Measurements from ENCODE around the gene SSBP3. TPM values are rescaled to one million over a fixed set of nuclear protein-coding genes. Genes with fewer than 3 reads are reported as not detected.

The SSBP3 gene
- total RNA-seq, 2 donors from 2014 or later = 7.9 to 23.1 TPM

DNA sequence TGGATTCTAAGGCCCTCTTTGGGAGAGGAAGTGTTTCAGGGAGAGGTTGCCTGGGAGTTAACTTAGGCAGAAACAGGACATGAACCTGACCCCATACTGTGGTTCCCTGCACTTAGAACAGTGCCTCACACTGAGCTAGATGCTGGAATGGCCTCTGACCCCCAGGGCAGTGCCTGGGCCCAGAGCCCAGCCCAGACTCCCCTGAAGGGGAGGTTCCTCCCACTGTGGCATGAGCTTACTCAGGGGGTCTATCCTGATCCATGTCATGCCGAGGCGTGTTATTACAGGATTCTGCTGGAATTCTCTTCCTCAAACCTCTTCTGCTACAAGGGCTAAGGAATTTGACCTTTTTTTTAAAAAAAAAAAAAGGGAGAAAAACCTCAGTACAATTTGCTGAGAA is 134.1 kb downstream of the SSBP3 start:
- intact Hi-C loops (cut with DNase I) = no loop called here
- Histone ChIP-seq H3K27me3 (no peaks in the 10 kb centered on the region), H3K27ac (peak overlapping the region in 3 of 4 donors; percentile 80 to 86 (median 84)), H3K9me3 (no peaks in the 10 kb centered on the region), H3K4me3 (no peak overlapping the region), H3K4me1 (peaks cover 49% of the 10 kb centered on the region), H3K36me3 (replicated peaks in 1 of 2; ENCODE audit: insufficient read depth in 1 of 2, low read depth in 2 of 2) (no peaks in the 10 kb centered on the region)
- no peak for TF ChIP-seq POLR2A (IDR thresholded peaks at IDR 0.05)
- TF ChIP-seq, protein P1, sequence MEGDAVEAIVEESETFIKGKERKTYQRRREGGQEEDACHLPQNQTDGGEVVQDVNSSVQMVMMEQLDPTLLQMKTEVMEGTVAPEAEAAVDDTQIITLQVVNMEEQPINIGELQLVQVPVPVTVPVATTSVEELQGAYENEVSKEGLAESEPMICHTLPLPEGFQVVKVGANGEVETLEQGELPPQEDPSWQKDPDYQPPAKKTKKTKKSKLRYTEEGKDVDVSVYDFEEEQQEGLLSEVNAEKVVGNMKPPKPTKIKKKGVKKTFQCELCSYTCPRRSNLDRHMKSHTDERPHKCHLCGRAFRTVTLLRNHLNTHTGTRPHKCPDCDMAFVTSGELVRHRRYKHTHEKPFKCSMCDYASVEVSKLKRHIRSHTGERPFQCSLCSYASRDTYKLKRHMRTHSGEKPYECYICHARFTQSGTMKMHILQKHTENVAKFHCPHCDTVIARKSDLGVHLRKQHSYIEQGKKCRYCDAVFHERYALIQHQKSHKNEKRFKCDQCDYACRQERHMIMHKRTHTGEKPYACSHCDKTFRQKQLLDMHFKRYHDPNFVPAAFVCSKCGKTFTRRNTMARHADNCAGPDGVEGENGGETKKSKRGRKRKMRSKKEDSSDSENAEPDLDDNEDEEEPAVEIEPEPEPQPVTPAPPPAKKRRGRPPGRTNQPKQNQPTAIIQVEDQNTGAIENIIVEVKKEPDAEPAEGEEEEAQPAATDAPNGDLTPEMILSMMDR (IDR thresholded peaks at IDR 0.05) = no peak
- DNase-seq (no peak), ATAC-seq (no peak)
- 63 to 71% methylated on average over 2 of the region's 2 CpGs for WGBS, 2 donors

DNA sequence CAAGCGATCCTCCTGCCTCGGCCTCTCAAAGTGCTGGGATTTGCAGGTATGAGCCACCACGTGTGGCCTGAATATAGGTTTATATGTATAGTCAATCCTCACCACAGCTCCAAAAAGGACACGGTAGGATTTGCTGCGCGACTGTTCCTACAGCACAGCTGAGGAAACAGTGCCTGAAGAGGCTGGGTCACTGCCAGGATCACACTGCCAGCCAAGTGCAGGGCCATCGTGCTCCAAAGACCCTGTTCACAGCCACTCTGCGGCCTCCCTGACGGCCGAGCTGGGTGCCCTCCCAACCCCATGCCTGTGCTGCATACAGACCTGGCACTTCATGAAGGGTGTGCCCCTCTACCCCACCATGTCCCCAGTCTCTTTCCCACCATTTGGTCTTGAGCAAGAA is 134.9 kb downstream of the SSBP3 start:
- intact Hi-C loops (cut with DNase I) = no loop called here
- TF ChIP-seq POLR2A (IDR thresholded peaks at IDR 0.05) = no peak
- TF ChIP-seq, protein P1 (IDR thresholded peaks at IDR 0.05) = no peak
- peak in 2 of 4 donors; percentile 45 to 59 for DNase-seq
- Histone ChIP-seq H3K4me3 (no peak overlapping the region), H3K27ac (peak overlapping the region in 1 of 4 donors; percentile 8), H3K9me3 (no peaks in the 10 kb centered on the region), H3K27me3 (no peaks in the 10 kb centered on the region), H3K36me3 (replicated peaks in 1 of 2; ENCODE audit: insufficient read depth in 1 of 2, low read depth in 2 of 2) (no peaks in the 10 kb centered on the region), H3K4me1 (peaks cover 41% of the 10 kb centered on the region)
- ATAC-seq = no peak
- WGBS, 2 donors = 72 to 76% methylated on average over 9 to 10 of the region's 10 CpGs

DNA sequence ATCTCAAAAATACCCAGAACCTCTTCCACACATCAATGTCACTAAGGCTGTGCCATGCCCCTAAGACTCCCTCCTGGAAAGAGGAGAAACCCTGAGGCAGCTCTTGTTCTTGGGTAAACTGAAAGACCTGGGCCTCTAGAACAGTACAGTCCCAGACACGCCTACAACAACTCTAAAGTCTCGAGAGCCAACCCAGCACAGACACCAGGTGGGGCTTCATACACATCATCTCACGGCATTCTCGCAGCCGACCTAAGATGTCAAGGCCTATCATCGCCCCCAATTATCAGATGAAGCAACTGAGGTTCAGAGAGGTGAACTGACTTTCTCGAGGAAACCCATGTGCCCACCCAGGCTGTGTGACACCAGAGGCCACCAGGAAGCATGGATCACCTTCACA is 135.7 kb downstream of the SSBP3 start:
- H3K27me3 ChIP-seq = no peaks in the 10 kb centered on the region
- DNase-seq (no peak), ATAC-seq (no peak)
- intact Hi-C loops (cut with DNase I) = no loop called here
- H3K4me3 ChIP-seq = no peak overlapping the region
- no peaks in the 10 kb centered on the region for H3K9me3 ChIP-seq
- H3K36me3 ChIP-seq (replicated peaks in 1 of 2; ENCODE audit: insufficient read depth in 1 of 2, low read depth in 2 of 2) = no peaks in the 10 kb centered on the region
- no peak overlapping the region for H3K27ac ChIP-seq
- H3K4me1 ChIP-seq = peaks cover 34% of the 10 kb centered on the region
- WGBS, 2 donors = 95 to 96% methylated on average over 7 of the region's 7 CpGs
- no peak for TF ChIP-seq POLR2A (IDR thresholded peaks at IDR 0.05)
- TF ChIP-seq, protein P1 (IDR thresholded peaks at IDR 0.05) = no peak

DNA sequence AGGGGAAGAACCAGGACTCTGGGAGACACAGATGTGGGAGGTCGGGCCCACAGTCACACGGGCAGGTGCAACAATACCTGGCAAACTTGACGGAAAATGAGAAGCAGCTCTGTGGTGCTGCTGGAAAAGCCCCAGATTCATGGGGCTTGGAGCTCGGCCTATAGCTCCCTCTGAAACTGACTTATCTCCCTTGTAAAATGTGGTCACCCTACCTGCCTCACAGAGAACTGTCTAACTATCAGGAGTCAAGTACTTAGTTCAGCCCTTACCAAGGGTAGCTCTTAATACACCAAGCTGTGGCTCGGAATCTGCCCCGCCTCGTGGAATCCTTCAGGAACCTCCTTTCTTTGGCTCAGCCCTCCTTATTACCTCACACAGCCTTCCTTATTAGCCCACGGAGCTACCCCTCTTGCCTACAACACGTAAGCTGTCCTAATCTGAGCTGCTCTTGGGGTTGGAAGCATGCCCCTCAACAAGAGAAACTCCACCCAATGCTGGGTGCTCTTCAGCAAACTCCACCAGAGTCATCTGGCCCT is 137.4 kb downstream of the SSBP3 start:
- no peak overlapping the region for H3K27ac ChIP-seq

More for the DNA sequence above, 137.4 kb downstream of the SSBP3 start:
- H3K36me3 ChIP-seq (replicated peaks in 1 of 2; ENCODE audit: insufficient read depth in 1 of 2, low read depth in 2 of 2) = no peaks in the 10 kb centered on the region
- no peak for ATAC-seq
- intact Hi-C loops (cut with DNase I) = no loop called here
- H3K27me3 ChIP-seq = no peaks in the 10 kb centered on the region
- 47 to 55% methylated on average over 9 of the region's 9 CpGs for WGBS, 2 donors
- no peak for DNase-seq
- H3K4me3 ChIP-seq = no peak overlapping the region
- no peak for TF ChIP-seq POLR2A (IDR thresholded peaks at IDR 0.05)
- TF ChIP-seq, protein P1 (IDR thresholded peaks at IDR 0.05) = no peak
- no peaks in the 10 kb centered on the region for H3K9me3 ChIP-seq
- H3K4me1 ChIP-seq = peaks cover 18% of the 10 kb centered on the region

All from body of pancreas (tissue), 4 donors.